Lower leg skin (tissue), 4 donors: ENCODE measurements around the gene FAM53B. TPM values are rescaled to one million over a fixed set of nuclear protein-coding genes. Genes with fewer than 3 reads are reported as not detected.

ENCODE experiments used
- DNase-seq, 2 donors: peaks; one replicate each; pipeline ENCODE4 v3.0.0-alpha.2; 2019; ENCODE audit warnings: low spot score in 2 of 2
- H3K4me3 ChIP-seq: fragments of 200-600 bp; sonication (generic); 2 replicates; pipeline ENCODE4 v1.5.1; 2017; ENCODE audit warnings: mild to moderate bottlenecking, low read depth; ENCODE audit not compliant: poor library complexity, severe bottlenecking
- CTCF ChIP-seq, 3 donors: fragments of 450-650 bp; IDR thresholded peaks; one replicate each; pipeline ENCODE4 v1.5.1; 2016; ENCODE audit warnings: antibody characterized with exemption in 3 of 3, mild to moderate bottlenecking in 3 of 3, moderate library complexity in 2 of 3
- POLR2A ChIP-seq, 2 donors: fragments of 450-650 bp; IDR thresholded peaks; one replicate each; pipeline ENCODE4 v1.6.1; 2016 to 2017; ENCODE audit warnings: antibody characterized with exemption in 2 of 2, mild to moderate bottlenecking in 1 of 2, moderate library complexity in 1 of 2
- WGBS, 2 donors: methylation state at CpG; one replicate each; pipeline ENCODE4 v1.1.5; 2018; 5-methylcytosine and 5-hydroxymethylcytosine counted together
- intact Hi-C: fragments of 100-400 bp; cut with DNase I; formaldehyde crosslinking; loops from one replicate; pipeline ENCODE4 v1.15.0; 2023; ENCODE audit warnings: low total_unique reads
- total RNA-seq, 4 donors: library from RNA; depleted of rRNA; stranded (reverse); fragments of >200 nt; gene quantifications; one replicate each; pipeline ENCODE4 v1.1.0, GENCODE V29; 2016

Gene FAM53B
- total RNA-seq, 4 donors from 2014 or later, result 41.5 to 69.1 (median 58.2) TPM

DNA sequence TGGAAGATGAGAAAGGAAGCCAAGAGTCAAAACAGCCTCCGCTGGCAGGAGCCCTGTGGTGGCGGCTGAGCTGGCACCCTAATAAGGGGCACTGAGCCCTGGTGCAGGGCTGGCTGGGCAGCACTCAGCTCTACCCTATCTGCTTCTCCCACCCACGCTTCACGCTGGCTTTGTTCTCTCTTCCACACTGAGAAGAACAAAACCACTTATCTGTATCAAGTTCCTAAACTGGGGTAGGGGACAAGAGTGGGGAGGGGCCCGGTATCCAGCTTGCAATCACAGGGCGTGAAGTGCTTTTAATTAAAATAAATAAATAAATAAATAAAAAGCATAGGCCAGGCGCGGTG lies 52.1 kb downstream of the FAM53B start:
- H3K4me3 ChIP-seq, result no peak overlapping the region
- 92 to 93% methylated on average over 8 of the region's 8 CpGs for WGBS, 2 donors
- TF ChIP-seq CTCF (IDR thresholded peaks at IDR 0.05) (no peak), POLR2A (IDR thresholded peaks at IDR 0.05) (no peak)
- no peak for DNase-seq
- intact Hi-C loops, result no loop called here

DNA sequence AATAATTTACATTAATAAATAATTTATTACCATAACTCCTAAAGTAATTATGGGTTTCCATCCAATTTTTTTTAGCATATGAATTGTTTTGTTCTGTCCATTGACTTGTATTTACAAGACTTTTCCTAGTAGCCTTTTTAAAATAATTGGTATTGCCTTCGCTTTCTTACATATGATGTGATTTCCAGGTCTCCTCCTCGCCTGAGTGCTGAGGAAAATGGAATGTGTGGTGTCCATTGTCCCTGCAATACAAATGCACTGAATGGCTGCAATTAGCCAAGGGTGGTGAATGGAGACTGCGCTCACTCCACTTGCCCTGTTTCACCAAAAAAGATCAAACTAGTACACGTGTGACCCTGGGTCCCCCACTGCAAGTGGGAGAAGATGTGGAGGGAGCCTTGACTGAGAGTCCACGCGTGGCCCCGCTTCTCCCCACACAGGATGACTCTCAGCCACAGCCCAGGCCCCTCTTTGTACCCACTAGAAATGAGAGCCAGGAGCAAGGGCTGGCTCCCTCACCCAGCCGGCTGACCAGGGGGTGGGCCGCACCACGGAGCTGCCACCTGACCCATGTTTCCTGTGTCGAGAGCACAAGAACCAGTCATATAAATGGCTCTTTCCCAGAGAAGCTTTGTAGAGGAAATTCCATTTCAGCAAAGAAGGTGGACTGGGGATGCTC lies 52.6 kb downstream of the FAM53B start:
- intact Hi-C loops, result no loop called here
- DNase-seq, result no peak
- no peak overlapping the region for H3K4me3 ChIP-seq
- 84 to 91% methylated on average over 10 to 11 of the region's 11 CpGs for WGBS, 2 donors
- TF ChIP-seq POLR2A (IDR thresholded peaks at IDR 0.05) (no peak), CTCF (IDR thresholded peaks at IDR 0.05) (no peak)

- WGBS, 2 donors, result 87 to 88% methylated on average over 5 of the region's 5 CpGs
- no peak overlapping the region for H3K4me3 ChIP-seq
- intact Hi-C loops, result no loop called here
- no peak for DNase-seq
- no peak for TF ChIP-seq POLR2A (IDR thresholded peaks at IDR 0.05)
- no peak for TF ChIP-seq CTCF (IDR thresholded peaks at IDR 0.05)
These were observed 53.2 kb downstream of the FAM53B start for GRCh38 chr10:124691002-124691401.

GRCh38 chr10:124689911-124690498 lies 54.2 kb downstream of the FAM53B start:
- 94 to 95% methylated on average over 11 of the region's 11 CpGs for WGBS, 2 donors
- no peak overlapping the region for H3K4me3 ChIP-seq
- intact Hi-C loops, result no loop called here
- TF ChIP-seq POLR2A (IDR thresholded peaks at IDR 0.05) (no peak), CTCF (IDR thresholded peaks at IDR 0.05) (no peak)
- DNase-seq, result no peak

DNA sequence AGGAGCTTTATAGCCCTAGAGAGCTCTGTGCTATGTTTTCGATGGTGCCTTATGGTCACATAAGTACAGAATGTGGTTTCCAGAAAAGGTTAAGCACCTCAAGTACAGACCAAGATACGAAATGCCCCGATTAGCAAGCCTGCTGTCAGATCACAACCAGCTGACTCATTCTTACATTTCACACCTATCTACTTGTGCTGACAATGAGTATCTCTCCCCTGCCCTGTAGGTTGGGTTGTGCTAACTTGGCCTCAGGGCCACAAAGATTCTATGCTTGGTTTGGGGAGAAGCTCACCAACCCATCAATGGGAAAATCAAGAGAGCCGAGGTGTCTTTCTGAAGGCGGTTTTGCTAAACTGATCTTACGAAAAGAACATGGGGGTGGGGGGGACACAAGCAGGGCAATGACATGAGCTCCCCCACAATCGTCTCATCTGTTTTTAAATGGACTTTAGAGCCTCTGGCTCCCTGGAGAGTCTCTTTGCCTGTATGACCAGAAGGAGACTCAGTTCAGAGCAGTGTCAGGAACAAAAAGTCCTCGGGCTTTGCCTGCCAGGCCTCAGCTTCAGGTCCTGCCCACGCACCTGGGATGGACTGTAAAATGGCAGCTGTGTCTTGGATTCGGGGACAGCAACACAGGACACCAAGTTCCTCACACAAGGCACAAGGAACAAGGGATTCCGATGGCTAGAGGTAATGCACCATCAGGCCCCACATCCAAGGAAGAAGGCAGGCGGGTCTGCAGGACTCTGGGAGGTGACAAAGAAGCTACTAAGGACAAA lies 55.1 kb downstream of the FAM53B start:
- WGBS, 2 donors, result 86 to 88% methylated on average over 12 of the region's 12 CpGs
- intact Hi-C loops, result no loop called here
- TF ChIP-seq CTCF (IDR thresholded peaks at IDR 0.05), result no peak
- TF ChIP-seq POLR2A (IDR thresholded peaks at IDR 0.05), result no peak
- no peak for DNase-seq
- no peak overlapping the region for H3K4me3 ChIP-seq
